Mesothelial cell of epicardium (in vitro differentiated cells): Measurements from ENCODE around the gene RNF34. TPM values are rescaled to one million over a fixed set of nuclear protein-coding genes. Genes with fewer than 3 reads are reported as not detected.

ENCODE experiments used
- DNase-seq, 2 experiments: peaks; one replicate each; pipeline ENCODE4 v3.0.0; 2021; ENCODE audit warnings: low spot score in 2 of 2; ENCODE audit not compliant: unreplicated experiment in 2 of 2
- H3K27ac Mint-ChIP-seq: 2 replicates; pipeline ENCODE4 v1.8.0; 2021; ENCODE audit warnings: mixed read lengths
- H3K27me3 Mint-ChIP-seq: 2 replicates; pipeline ENCODE4 v1.8.0; 2021; ENCODE audit warnings: low read depth, mixed read lengths
- H3K36me3 Mint-ChIP-seq: 2 replicates; pipeline ENCODE4 v1.8.0; 2021; ENCODE audit warnings: mixed read lengths
- H3K4me1 Mint-ChIP-seq: 2 replicates; pipeline ENCODE4 v1.8.0; 2021; ENCODE audit warnings: mixed read lengths
- H3K4me3 Mint-ChIP-seq: 2 replicates; pipeline ENCODE4 v1.8.0; 2021; ENCODE audit warnings: mild to moderate bottlenecking, moderate library complexity, mixed read lengths
- H3K9me3 Mint-ChIP-seq: 2 replicates; pipeline ENCODE4 v1.8.0; 2021; ENCODE audit warnings: mixed read lengths
- CTCF ChIP-seq: fragments of 200-600 bp; sonication (generic); IDR thresholded peaks from one replicate; pipeline ENCODE4 v1.5.0; 2021; ENCODE audit warnings: antibody characterized with exemption; ENCODE audit not compliant: unreplicated experiment
- microRNA-seq: library from miRNA; unstranded; fragments of <30 nt; microRNA quantifications from one replicate; pipeline ENCODE4 v1.2.0, GENCODE V29; 2021; ENCODE audit warnings: inconsistent platforms, mixed read lengths
- total RNA-seq: library from RNA; stranded (reverse); gene quantifications from 3 replicates; pipeline ENCODE4 v1.2.1, GENCODE V29; 2021

RNF34 gene
- total RNA-seq, 1 donor from 2014 or later: 41.0 TPM

GRCh38 chr12:121472150-121472905 is 72.4 kb downstream of the RNF34 start:
- no peak for TF ChIP-seq CTCF
- peaks cover 3% of the 10 kb centered on the region for H3K4me1 Mint-ChIP-seq
- H3K36me3 Mint-ChIP-seq: no peaks in the 10 kb centered on the region
- no peaks in the 10 kb centered on the region for H3K27me3 Mint-ChIP-seq
- no peak for DNase-seq
- no peaks in the 10 kb centered on the region for H3K9me3 Mint-ChIP-seq
- H3K4me3 Mint-ChIP-seq: no peak overlapping the region
- H3K27ac Mint-ChIP-seq: no peak overlapping the region

Small RNA genes within 50 kb of the gene (microRNA-seq; reads per million reads assigned to microRNA genes)
- gene MIR7107: not detected

Other genes starting within 250 kb of the RNF34 start
- gene P2RX4, start 190.0 kb upstream of the RNF34 start, total RNA-seq: 19.3 to 25.6 TPM (median 23.4 TPM) in 3 replicates
- 25.9 to 28.1 TPM (median 27.6 TPM) in 3 replicates for gene CAMKK2, start 103.4 kb upstream of the RNF34 start, total RNA-seq
- 114 to 117 TPM (median 114 TPM) in 3 replicates for gene ANAPC5, start 47.7 kb upstream of the RNF34 start, total RNA-seq
- 55.4 to 61.1 TPM (median 57.5 TPM) in 3 replicates for gene KDM2B, start 180.9 kb downstream of the RNF34 start, total RNA-seq
- gene ORAI1, start 226.4 kb downstream of the RNF34 start, total RNA-seq: 9.8 to 10.3 TPM (median 9.8 TPM) in 3 replicates